PFSK-1 (cell line): ENCODE data around the gene LBH.

ENCODE experiments used
- POLR2AphosphoS5 ChIP-seq: IDR thresholded peaks from 2 replicates; pipeline ENCODE4 v1.6.1; 2012; ENCODE audit warnings: low read depth, mild to moderate bottlenecking, control low read depth, low read length, moderate library complexity
- REST ChIP-seq, 2 experiments: IDR thresholded peaks; 2 replicates each; pipeline versions ENCODE4 v1.6.1 to v1.8.0; 2011 to 2012; ENCODE audit warnings: low read depth in 2 of 2, low read length in 2 of 2, control low read depth in 1 of 2, inconsistent platforms in 1 of 2, mild to moderate bottlenecking in 1 of 2, moderate library complexity in 1 of 2; ENCODE audit not compliant: insufficient read depth in 1 of 2
- SIN3A ChIP-seq: IDR thresholded peaks from 2 replicates; pipeline ENCODE4 v1.6.1; 2012; ENCODE audit warnings: mild to moderate bottlenecking, low read length, moderate library complexity, borderline replicate concordance; ENCODE audit not compliant: insufficient read depth
- TAF1 ChIP-seq: IDR thresholded peaks from 2 replicates; pipeline ENCODE4 v1.6.1; 2012; ENCODE audit warnings: low read length, control low read depth, borderline replicate concordance; ENCODE audit not compliant: insufficient read depth

- TF ChIP-seq REST (IDR thresholded peaks at IDR 0.05; ENCODE audit: insufficient read depth in 1 of 2, low read depth in 2 of 2, low read length in 2 of 2): no peak
- TF ChIP-seq POLR2AphosphoS5: no peak
- no peak for TF ChIP-seq TAF1
- no peak for TF ChIP-seq SIN3A
Measured at GRCh38 chr2:30268296-30268871, 37.0 kb downstream of the LBH start.
